BE2C (cell line): ENCODE data around the gene LDLRAD2. TPM values are rescaled to one million over a fixed set of nuclear protein-coding genes. Genes with fewer than 3 reads are reported as not detected.
"Not testable (repeated sequence)": the region's sequence is repeated elsewhere in the genome, so short reads cannot be mapped to it uniquely, and the experiment has no call there.

Experiments
- DNase-seq: peaks from one replicate; pipeline ENCODE4 v3.0.0-alpha.2; 2020
- H3K27me3 ChIP-seq: fragments of 250-450 bp; sonication (Bioruptor Pico); 2 replicates; pipeline ENCODE4 v1.5.1; 2020; ENCODE audit warnings: mild to moderate bottlenecking
- H3K36me3 ChIP-seq: fragments of 250-450 bp; sonication (Bioruptor Pico); 2 replicates; pipeline ENCODE4 v1.5.1; 2020; ENCODE audit warnings: mild to moderate bottlenecking
- H3K4me1 ChIP-seq: fragments of 250-450 bp; sonication (Bioruptor Pico); 2 replicates; pipeline ENCODE4 v1.5.1; 2020
- H3K4me3 ChIP-seq: 2 replicates; pipeline ENCODE4 v1.5.1; 2011; ENCODE audit warnings: low read depth, low read length
- H3K9me3 ChIP-seq: fragments of 250-450 bp; sonication (Bioruptor Pico); 2 replicates; pipeline ENCODE4 v1.5.1; 2020
- polyA plus RNA-seq: library from polyadenylated mRNA; unstranded; fragments of >200 nt; gene quantifications from one replicate; pipeline ENCODE4 v1.2.1, GENCODE V29; 2012; ENCODE audit warnings: low read depth, missing spikeins; ENCODE audit not compliant: insufficient read length, insufficient read depth
- TF ChIP-seq, protein P1 (sequence below): IDR thresholded peaks from 2 replicates; pipeline ENCODE4 v1.5.1; 2012; ENCODE audit warnings: mild to moderate bottlenecking, low read depth, low read length

Gene LDLRAD2, protein sequence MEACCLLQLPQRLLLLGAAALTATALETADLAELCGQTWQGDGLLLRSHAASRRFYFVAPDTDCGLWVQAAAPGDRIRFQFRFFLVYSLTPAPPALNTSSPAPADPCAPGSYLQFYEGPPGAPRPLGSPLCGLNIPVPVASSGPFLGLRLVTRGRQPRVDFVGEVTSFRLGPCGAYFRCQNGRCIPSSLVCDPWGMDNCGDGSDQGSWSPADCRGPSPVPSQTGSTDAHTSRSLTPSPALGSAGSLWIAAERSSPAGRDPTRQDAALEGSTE
- polyA plus RNA-seq = not detected

DNA sequence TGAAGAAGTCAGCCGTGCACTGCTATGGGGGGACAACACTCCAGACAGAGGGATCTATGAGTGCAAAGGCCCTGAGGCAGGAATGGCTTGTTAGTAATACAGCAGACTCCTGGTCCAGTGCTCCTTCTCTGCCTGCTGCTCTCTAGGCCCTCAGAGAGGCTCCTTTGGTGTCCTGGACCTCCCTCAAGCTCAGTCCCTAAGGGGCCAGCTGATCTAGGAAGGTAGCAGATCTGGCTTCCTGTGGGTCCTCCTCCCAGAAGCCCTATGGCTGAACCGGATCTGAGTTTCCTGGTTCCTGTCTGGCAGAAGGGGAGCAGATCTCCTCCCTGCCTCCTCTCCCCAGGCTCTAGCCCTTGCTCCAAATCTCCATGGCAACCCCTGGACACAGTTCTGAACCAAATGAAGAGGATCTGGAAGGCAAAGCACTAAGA lies at the start of gene LDLRAD2:
Gene LDLRAD2, plus strand, starts transcription at position 391 of the 431 bp plus-strand sequence. CDS start 187 bp downstream, outside the sequence.
- no peaks in the 10 kb centered on the region for H3K9me3 ChIP-seq
- DNase-seq = no peak
- H3K36me3 ChIP-seq = no peaks in the 10 kb centered on the region
- TF ChIP-seq, protein P1, sequence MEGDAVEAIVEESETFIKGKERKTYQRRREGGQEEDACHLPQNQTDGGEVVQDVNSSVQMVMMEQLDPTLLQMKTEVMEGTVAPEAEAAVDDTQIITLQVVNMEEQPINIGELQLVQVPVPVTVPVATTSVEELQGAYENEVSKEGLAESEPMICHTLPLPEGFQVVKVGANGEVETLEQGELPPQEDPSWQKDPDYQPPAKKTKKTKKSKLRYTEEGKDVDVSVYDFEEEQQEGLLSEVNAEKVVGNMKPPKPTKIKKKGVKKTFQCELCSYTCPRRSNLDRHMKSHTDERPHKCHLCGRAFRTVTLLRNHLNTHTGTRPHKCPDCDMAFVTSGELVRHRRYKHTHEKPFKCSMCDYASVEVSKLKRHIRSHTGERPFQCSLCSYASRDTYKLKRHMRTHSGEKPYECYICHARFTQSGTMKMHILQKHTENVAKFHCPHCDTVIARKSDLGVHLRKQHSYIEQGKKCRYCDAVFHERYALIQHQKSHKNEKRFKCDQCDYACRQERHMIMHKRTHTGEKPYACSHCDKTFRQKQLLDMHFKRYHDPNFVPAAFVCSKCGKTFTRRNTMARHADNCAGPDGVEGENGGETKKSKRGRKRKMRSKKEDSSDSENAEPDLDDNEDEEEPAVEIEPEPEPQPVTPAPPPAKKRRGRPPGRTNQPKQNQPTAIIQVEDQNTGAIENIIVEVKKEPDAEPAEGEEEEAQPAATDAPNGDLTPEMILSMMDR = no peak
- no peaks in the 10 kb centered on the region for H3K4me1 ChIP-seq
- H3K4me3 ChIP-seq = no peak within 1 kb of the TSS
- no peaks in the 10 kb centered on the region for H3K27me3 ChIP-seq

DNA sequence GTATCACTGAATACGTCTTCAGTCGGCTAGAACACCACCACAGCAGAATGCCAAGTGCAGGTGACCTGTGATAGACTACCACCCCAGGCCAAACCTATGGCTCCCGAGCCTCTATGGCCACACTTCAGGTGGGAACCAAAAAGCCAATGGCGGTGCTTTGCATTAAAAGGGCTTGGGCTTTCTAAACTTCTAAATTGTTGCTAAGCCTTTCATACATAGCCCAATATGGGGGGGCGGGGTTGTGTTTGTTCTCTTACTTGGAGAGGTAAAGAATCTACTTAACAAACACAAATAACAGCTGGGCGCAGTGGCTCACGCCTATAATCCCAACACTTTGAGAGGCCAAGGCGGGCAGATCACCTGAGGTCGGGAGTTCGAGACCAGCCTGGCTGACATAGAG lies 48.8 kb upstream of the LDLRAD2 start:
- no peak overlapping the region for H3K4me3 ChIP-seq
- H3K27me3 ChIP-seq = no peaks in the 10 kb centered on the region
- DNase-seq = no peak
- H3K36me3 ChIP-seq = no peaks in the 10 kb centered on the region
- TF ChIP-seq, protein P1 = no peak
- no peaks in the 10 kb centered on the region for H3K4me1 ChIP-seq
- H3K9me3 ChIP-seq = no peaks in the 10 kb centered on the region

DNA sequence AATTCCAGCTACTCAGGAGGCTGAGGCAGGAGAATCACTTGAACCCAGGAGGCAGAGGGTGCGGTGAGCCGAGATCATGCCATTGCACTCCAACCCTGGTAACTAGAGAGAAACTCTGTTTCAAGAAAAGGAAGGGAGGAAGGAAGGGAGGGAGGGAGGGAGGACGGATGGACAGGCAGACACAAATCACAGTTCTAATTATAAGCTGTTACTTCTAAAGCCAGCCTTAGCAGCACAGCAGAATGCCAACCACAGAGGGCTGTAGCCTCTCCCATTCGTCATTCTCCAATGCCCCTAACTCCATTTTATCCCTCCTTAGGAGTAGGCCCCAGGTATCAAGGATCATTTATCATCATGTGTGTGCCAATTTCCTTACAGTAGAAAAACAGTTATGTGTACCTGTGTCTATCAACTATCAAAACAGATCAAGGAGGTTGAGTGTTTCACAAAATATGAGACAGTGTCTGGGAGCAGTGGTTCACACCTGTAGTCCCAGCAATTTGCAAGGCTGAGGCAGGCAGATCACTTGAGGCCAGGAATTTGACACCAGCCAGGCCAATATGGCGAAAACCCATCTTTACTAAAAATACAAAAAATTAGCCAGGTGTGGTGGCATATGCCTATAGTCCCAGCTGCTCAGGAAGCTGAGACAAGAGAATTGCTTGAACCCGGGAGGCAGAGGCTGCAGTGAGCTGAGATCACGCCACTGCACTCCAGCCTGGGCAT lies 48.2 kb upstream of the LDLRAD2 start:
- no peak overlapping the region for H3K4me3 ChIP-seq
- no peaks in the 10 kb centered on the region for H3K27me3 ChIP-seq
- H3K36me3 ChIP-seq = no peaks in the 10 kb centered on the region
- H3K9me3 ChIP-seq = no peaks in the 10 kb centered on the region
- H3K4me1 ChIP-seq = no peaks in the 10 kb centered on the region
- DNase-seq = no peak
- TF ChIP-seq, protein P1 = no peak

DNA sequence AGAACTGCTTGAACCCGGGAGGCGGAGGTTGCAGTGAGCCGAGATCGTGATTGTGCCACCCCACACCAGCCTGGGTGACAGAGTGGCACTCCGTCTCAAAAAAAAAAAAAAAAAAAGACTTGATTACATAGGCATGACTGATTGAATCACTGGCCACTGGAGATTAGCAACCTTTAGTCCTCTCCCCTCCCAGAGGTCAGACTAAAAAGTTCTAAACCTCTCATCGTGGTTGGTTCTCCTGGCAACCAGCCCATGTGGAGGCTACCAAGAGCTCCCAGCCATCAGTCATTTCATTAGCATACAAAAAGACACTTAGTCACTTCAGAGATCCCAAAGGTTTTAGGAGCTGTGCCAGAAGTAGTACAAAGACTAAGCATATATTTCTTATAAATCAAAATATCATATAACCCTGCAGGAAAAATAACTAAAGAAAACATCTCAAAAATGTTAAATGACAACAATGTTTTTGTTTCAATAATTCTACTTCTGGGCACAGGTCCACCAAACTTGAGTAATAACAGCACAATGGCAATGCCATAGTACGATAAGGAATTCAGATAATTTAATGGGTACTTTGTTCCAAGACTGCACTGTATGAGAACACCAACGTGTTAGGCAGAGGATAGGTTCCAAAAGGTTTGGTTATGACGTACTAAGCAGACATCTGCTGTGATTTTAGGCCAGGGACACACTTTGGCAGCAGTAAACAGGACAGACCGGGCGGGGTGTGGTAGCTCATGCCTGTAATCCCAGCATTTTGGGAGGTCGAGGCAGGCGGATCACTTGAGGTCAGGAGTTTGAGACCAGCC lies 47.2 kb upstream of the LDLRAD2 start:
- peak; percentile 10 for DNase-seq
- Histone ChIP-seq H3K27me3 (no peaks in the 10 kb centered on the region), H3K9me3 (no peaks in the 10 kb centered on the region), H3K4me3 (no peak overlapping the region), H3K36me3 (no peaks in the 10 kb centered on the region), H3K4me1 (no peaks in the 10 kb centered on the region)
- TF ChIP-seq, protein P1 = no peak

DNA sequence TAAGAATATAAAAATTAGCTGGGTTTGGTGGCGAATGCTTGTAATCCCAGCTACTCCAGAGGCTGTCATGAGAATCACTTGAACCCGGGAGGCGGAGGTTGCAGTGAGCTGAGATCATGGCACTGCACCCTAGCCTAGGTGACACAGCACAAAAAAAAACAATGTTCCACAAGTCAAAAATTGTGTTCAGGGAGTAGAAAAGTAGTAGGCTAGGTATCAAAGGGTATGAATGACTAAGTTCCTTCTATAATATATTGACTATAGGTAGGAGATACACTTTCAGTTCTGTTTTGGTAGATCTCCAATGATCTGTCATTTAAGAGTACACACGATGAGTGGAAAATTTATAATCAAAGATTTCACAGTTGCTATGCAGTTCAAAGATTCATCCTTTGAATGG lies 45.9 kb upstream of the LDLRAD2 start:
- no peaks in the 10 kb centered on the region for H3K4me1 ChIP-seq
- no peaks in the 10 kb centered on the region for H3K27me3 ChIP-seq
- no peak overlapping the region for H3K4me3 ChIP-seq
- H3K36me3 ChIP-seq = no peaks in the 10 kb centered on the region
- DNase-seq = no peak
- TF ChIP-seq, protein P1 = no peak
- no peaks in the 10 kb centered on the region for H3K9me3 ChIP-seq

DNA sequence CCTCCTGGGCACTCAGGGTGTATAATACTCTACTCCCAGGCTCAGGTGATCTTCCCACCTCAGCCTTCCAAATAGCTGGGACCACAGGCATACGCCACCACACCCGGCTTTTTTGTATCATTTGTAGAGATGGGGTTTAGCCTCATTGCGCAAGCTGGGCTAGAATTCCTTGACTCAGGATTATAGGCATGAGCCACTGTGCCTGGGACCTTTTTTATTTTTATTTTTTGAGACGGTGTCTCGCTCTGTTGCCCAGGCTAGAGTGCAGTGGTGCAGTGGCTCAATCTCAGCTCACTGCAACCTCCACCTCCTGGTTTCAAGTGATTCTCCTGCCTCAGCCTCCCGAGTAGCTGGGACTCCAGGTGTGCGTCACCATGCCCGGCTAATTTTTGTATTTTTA lies 45.0 kb upstream of the LDLRAD2 start:
- H3K4me1 ChIP-seq, DNase-seq, H3K4me3 ChIP-seq, H3K9me3 ChIP-seq, H3K36me3 ChIP-seq, H3K27me3 ChIP-seq: not testable (repeated sequence)
